22Rv1 (cell line): ENCODE data around the gene XPO4.

Experiments
- H3K27ac ChIP-seq: fragments of 450-650 bp; 2 replicates; pipeline ENCODE4 v1.5.1; 2017
- ZFX ChIP-seq: fragments of 450-650 bp; IDR thresholded peaks from 2 replicates; pipeline ENCODE4 v1.6.1; 2017; ENCODE audit warnings: antibody characterized with exemption, borderline replicate concordance
- TF ChIP-seq, protein P1 (sequence below): fragments of 450-650 bp; IDR thresholded peaks from 2 replicates; pipeline ENCODE4 v1.5.1; 2017; ENCODE audit warnings: mild to moderate bottlenecking

XPO4 gene

DNA sequence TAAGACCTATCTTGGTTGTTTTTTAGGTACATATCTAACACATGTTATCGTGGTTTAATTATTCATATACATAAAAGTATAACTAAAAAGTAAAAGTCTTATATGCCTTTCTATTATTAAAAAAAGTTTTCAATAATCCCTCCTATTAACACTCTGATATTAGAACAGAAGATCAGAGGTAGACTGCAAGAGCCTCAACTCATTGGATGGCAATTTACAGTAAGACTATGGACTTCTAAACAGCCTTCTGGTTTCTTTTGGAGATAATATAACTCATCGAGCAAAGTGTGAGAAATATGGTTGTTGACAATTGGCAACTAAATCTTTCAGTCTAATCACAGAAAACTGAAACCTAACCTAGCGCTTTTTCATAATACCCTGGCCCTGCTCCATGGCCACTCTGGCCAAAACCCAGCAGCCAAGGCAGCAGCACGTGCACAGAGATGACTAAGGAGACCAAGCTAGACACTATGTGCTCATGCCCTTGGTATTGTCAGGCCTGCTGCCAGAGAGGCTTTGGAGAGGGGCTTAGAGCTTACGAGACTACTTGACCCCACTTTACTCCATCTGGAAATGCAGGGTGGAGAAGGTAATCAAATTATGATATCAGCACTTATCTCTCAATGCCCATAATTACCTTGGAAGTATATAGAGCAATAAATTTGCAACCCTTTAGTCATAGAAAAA is 88.2 kb downstream of the XPO4 start:
- TF ChIP-seq, protein P1, sequence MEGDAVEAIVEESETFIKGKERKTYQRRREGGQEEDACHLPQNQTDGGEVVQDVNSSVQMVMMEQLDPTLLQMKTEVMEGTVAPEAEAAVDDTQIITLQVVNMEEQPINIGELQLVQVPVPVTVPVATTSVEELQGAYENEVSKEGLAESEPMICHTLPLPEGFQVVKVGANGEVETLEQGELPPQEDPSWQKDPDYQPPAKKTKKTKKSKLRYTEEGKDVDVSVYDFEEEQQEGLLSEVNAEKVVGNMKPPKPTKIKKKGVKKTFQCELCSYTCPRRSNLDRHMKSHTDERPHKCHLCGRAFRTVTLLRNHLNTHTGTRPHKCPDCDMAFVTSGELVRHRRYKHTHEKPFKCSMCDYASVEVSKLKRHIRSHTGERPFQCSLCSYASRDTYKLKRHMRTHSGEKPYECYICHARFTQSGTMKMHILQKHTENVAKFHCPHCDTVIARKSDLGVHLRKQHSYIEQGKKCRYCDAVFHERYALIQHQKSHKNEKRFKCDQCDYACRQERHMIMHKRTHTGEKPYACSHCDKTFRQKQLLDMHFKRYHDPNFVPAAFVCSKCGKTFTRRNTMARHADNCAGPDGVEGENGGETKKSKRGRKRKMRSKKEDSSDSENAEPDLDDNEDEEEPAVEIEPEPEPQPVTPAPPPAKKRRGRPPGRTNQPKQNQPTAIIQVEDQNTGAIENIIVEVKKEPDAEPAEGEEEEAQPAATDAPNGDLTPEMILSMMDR, result no peak
- TF ChIP-seq ZFX, result no peak
- no peak overlapping the region for H3K27ac ChIP-seq

DNA sequence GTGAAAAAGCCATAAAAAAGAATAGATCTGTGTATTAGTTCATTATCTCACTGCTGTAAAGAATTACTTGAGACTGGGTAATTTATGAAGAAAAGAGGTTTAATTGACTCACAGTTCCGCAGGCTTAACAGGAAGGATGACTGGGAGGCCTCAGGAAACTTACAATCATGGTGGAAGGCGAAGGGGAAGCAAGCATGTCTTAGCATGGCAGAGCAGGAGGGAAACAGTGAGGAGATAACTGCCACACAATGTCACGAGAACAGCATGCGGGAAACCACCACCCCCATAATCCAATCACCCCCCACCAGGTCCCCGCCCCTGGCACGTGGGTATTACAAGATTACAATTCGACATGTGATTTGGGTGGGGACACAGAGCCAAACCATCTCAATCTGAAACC is 89.7 kb downstream of the XPO4 start:
- no peak for TF ChIP-seq ZFX
- TF ChIP-seq, protein P1, result no peak
- no peak overlapping the region for H3K27ac ChIP-seq

DNA sequence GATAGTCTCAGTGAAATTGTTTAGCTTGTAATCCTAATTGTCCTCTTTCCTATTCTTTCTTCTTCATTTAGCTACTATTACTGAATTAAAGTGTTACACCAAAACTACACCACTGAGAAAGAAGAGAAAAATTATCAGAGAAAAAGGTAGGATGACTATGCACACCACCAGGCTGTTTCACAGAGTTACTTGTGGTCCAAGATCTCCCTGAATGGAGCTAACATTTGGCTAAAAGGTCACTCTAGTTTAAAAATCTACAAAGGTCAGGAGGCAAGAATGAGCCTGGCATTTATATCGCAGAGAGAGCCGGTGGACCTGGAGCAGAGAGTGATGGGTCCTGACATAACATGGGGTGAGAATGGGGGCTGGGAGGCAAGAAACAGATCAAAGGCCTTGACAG is 91.7 kb downstream of the XPO4 start:
- no peak overlapping the region for H3K27ac ChIP-seq
- TF ChIP-seq ZFX, result no peak
- TF ChIP-seq, protein P1, result no peak

DNA sequence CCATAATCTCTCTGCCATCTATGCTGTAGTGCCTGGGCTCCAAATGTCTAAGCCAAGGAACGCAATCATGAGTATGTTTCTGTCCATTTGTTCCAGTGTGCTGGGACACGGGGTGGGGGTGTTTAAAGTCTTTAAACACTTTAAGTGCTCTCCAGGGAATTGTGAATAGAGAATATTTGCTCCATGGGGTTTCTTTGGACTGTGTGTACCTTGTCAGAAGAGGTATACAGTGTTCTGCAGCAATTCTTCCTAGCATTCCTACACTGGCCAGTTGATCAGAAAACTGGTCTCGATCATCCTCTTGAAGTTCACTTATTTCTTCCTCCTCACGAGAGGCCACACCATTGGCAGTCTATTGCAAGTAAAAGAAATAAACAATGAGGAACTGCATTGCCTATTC is 93.7 kb downstream of the XPO4 start:
- TF ChIP-seq, protein P1, result no peak
- no peak for TF ChIP-seq ZFX
- no peak overlapping the region for H3K27ac ChIP-seq

DNA sequence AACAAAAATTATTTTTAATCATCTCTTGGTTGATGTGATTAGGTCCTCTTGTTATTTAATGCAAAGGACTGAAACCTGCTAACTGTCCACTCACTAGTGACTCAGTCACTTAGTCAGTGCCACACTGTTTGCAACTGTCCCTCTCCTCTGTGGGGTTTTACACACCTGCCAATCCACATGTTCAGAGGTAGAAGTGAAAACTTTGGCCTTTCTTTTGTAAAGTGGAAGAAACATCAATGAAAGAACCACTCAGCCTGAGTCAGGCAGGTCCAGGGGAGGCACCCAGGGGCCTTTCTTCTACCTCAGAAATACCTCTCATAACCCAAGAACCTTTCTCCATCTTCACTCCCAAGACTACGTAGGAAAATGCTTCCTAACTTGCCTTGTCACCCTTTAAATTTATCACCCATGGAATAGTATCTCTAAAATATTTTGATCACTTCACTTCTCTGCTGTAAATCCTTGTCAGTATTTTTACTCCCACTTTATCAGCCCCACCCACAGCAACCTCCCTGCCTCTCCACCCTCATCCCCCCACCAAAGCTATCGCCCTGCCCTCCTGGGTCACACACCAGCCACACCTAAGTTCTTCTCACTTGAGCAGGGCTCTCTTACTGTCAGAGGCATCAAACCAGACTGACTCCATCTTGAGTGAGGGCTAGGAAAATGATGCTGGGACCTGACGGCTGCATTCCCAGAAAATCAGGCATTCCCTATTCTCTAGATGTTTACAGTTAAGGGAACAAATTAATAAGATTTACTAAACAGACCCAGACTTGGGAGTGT is 99.2 kb downstream of the XPO4 start:
- TF ChIP-seq, protein P1, result no peak
- TF ChIP-seq ZFX, result no peak
- no peak overlapping the region for H3K27ac ChIP-seq

DNA sequence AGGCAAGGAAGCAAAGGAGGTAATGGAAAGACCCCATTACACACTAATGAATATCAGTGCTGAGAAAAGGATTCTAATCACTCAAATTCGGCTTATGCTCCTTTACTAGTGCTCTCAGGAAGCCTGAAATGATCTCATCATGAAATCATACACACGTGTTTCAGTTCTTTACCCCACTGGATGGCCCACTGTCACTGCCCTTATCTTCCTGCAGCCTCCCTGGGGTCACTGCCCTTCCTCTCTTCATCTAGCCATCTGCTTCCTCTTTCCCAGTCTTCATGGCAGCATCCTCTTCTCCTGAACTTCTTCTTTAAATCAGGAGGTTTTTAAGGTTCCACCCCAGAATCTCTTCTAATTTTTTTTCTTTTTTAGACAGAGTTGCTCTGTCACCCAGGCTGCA is 100.8 kb downstream of the XPO4 start:
- H3K27ac ChIP-seq, result no peak overlapping the region
- TF ChIP-seq, protein P1, result no peak
- TF ChIP-seq ZFX, result no peak

DNA sequence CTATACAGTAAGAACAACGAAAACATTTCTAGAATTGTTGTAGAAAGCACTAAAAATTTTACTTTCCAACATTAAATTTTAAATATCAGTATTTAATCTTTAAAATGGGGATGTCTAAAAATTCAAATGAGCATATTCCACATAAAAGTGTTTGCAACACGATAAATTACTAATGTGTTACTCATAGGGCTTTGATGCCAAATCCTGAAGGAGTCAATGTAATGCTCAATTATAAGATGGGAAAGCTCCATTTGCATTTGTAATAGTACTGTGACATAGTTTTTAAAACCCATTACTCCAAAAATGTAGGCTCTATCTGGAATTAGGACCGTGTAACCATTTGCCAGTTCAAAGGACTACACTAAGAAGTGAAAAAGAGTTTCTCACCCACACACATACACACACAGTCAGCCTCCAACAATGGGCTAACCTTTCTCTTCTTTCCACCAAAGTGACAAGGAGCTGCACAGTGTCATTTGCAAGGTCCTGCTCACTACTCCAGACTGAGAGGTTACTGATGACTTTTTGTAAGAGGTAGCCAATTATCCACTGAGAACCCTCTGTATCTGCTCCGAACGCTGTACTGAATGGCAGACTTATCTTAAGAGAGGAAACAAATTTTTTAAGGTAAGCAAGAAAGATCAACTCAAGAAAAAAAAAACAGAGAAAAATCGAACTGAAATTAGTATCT is 102.7 kb downstream of the XPO4 start:
- no peak overlapping the region for H3K27ac ChIP-seq
- TF ChIP-seq, protein P1, result no peak
- no peak for TF ChIP-seq ZFX
